GM13977 (cell line): Measurements from ENCODE around the gene IL4R.
"Not testable (repeated sequence)": the region's sequence is repeated elsewhere in the genome, so short reads cannot be mapped to it uniquely, and the experiment has no call there.

ENCODE experiments used
- DNase-seq: peaks from one replicate; pipeline ENCODE4 v3.0.0; 2012; ENCODE audit warnings: low spot score
- CTCF ChIP-seq: IDR thresholded peaks from 2 replicates; pipeline ENCODE4 v1.5.1; 2012; ENCODE audit warnings: mild to moderate bottlenecking, control low read depth; ENCODE audit not compliant: insufficient read depth; ENCODE audit errors: extremely low read depth, missing control alignments
- in situ Hi-C: fragments of 300-500 bp; cut with MboI; formaldehyde crosslinking; loops from one replicate; pipeline ENCODE4 v1.12.0; 2022; ENCODE audit warnings: low sequenced_read_pairs, low pct_unique_long_range_greater_than_20kb, mixed read lengths, inconsistent platforms; ENCODE audit not compliant: unreplicated experiment

IL4R gene

GRCh38 chr16:27405546-27406451 lies 92.0 kb downstream of the IL4R start:
- no peak for TF ChIP-seq CTCF
- DNase-seq, result no peak
- in situ Hi-C loops, result no loop called here

- DNase-seq, result no peak
- no peak for TF ChIP-seq CTCF
- in situ Hi-C loops, result no loop called here
Observed at GRCh38 chr16:27406511-27407128, 92.8 kb downstream of the IL4R start.

GRCh38 chr16:27407133-27407532 lies 93.4 kb downstream of the IL4R start:
- in situ Hi-C loops, result no loop called here
- no peak for TF ChIP-seq CTCF
- no peak for DNase-seq

- DNase-seq, result peak; percentile 40
- no peak for TF ChIP-seq CTCF
- in situ Hi-C loops, result no loop called here
Observed at GRCh38 chr16:27408012-27408601, 94.3 kb downstream of the IL4R start.

- DNase-seq, result no peak
- in situ Hi-C loops, result no loop called here
- no peak for TF ChIP-seq CTCF
Observed at GRCh38 chr16:27408602-27409031, 94.8 kb downstream of the IL4R start.

- in situ Hi-C loops, DNase-seq: not testable (repeated sequence)
Observed at GRCh38 chr16:27409958-27410357, 96.2 kb downstream of the IL4R start.

GRCh38 chr16:27410761-27411160 lies 97.0 kb downstream of the IL4R start:
- TF ChIP-seq CTCF, result no peak
- in situ Hi-C loops, result no loop called here
- DNase-seq, result no peak
